GM12873 (cell line): ENCODE data around the gene PCDHGA3.
A peak's percentile ranks its signal among the peaks of the same experiment; 100 is the strongest.

Experiments
- CTCF ChIP-seq: IDR thresholded peaks from 2 replicates; pipeline ENCODE4 v1.5.1; 2012; ENCODE audit warnings: low read depth, mild to moderate bottlenecking, moderate library complexity, low read length, control low read depth; ENCODE audit not compliant: insufficient read depth; ENCODE audit errors: missing control alignments

PCDHGA3 gene

GRCh38 chr5:141369994-141370848, 26.6 kb downstream of the PCDHGA3 start, which contains the start of gene PCDHGB3:
PCDHGB3 (plus strand) TSS chr5:141370242; CDS start chr5:141370395, 153 bp downstream.
- TF ChIP-seq CTCF = peak; percentile 67

- no peak for TF ChIP-seq CTCF
Measured at GRCh38 chr5:141371572-141372475, 28.2 kb downstream of the PCDHGA3 start.

GRCh38 chr5:141373673-141374317, 30.2 kb downstream of the PCDHGA3 start, which contains the start of gene PCDHGA6:
PCDHGA6 (plus strand) TSS chr5:141373891; CDS start chr5:141374084, 193 bp downstream.
- TF ChIP-seq CTCF = peak; percentile 49

GRCh38 chr5:141374627-141375026, 31.0 kb downstream of the PCDHGA3 start:
- TF ChIP-seq CTCF = no peak

GRCh38 chr5:141375444-141376155, 32.0 kb downstream of the PCDHGA3 start:
- peak; percentile 15 for TF ChIP-seq CTCF

GRCh38 chr5:141382469-141383294, 39.1 kb downstream of the PCDHGA3 start, which contains the start of gene PCDHGA7:
PCDHGA7 (plus strand) TSS chr5:141382742; CDS start chr5:141382900, 158 bp downstream.
- no peak for TF ChIP-seq CTCF
